T-helper 2 cell treated with Interferon-gamma antibody and Interleukin-4, amounts not matched to agents 100 ng/mL and 5 ng/mL, for 36 hours (primary cell): ENCODE measurements around the gene PIGW. TPM values are rescaled to one million over a fixed set of nuclear protein-coding genes. Genes with fewer than 3 reads are reported as not detected.

Source experiments
- intact Hi-C: fragments of 100-400 bp; cut with micrococcal nuclease; formaldehyde crosslinking; loops from one replicate; pipeline ENCODE4 v1.15.1; 2023
- total RNA-seq: library from RNA; stranded (reverse); gene quantifications from 2 replicates; pipeline ENCODE4 v1.2.3, GENCODE V29; 2022

Gene PIGW
- total RNA-seq, 1 donor from 2014 or later = 16.0 TPM

- intact Hi-C loops = loop anchor here (1.0 to 10.0 kb wide), 5 partner anchors 9 to 1060 kb away; partner anchors contain the start of genes DHRS11, MRM1, SYNRG and ZNHIT3
Observed at GRCh38 chr17:36544307-36545076, 9.7 kb downstream of the PIGW start, which contains the start of gene GGNBP2. TSS of gene GGNBP2 (plus strand) at chr17:36544919. CDS start at chr17:36545725, 806 bp downstream.

DNA sequence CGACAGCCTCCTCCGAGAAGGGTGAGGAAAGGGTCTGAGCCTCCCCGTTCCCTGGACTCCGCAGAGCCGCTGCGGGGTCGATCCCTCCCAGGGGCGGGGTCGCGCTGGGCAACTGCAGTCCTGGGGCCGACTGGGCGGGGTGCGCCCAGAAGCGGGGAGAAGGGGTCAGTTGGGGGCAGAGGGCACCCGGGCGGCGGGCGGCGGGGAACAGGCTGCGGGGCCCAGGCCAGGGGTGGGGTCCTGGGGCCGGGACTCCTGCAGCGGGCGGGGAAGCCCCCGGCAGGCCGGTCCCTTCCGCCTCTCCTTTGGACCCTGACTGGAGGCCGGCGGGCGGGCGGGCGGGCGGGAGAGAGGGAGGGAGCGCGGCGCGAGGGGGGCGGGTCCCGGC, 10.3 kb downstream of the PIGW start:
- intact Hi-C loops = loop anchor here (2.0 to 10.0 kb wide), 4 partner anchors 46 to 1060 kb away; partner anchors contain the start of genes DHRS11, MRM1, SYNRG and ZNHIT3

DNA sequence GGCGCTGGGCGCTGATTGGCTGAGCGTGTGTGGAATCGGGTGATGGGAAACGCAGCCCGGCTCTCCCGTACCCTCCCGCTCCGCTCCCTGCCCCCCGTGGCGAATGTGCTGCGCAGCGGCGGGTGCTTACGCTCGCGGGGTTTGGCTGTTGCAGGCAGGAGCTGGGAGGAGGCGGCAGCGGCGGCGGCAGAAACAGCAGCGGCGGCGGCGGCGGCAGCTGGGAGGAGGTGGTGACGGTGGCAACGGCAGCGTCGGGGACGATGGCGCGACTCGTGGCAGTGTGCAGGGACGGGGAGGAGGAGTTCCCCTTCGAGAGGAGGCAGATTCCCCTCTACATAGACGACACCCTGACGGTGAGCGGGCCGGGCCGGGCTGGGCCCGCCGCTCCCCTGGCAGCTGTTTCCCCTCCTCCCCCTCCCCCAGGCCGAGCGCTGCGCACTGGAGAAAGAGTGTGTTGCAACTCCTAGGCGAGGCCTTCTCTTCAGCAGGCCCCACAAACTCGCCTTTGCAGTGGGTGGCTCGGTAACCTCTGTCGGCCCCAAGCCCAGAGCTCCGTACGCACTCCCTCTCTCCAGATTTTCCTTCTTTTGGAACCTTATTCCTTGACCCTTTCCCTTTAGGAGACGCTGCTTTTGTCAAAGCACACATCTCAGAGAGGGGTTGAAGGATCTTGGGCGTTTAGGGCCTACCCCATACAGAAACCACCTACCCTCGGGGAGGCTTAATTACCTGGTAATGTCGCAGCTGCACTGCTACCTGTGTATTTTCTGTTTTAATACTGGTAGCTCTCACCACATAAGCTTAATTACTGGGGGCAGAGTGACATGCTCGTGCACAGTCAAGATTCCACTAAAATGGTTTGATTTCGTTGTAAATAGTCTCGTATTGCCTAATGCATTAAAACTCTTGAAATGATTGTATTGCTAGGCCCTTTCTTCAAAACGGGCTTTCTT, 11.0 kb downstream of the PIGW start:
- intact Hi-C loops = loop anchor here (2.0 to 10.0 kb wide), 4 partner anchors 45 to 1059 kb away; partner anchors contain the start of genes DHRS11, MRM1, SYNRG and ZNHIT3

DNA sequence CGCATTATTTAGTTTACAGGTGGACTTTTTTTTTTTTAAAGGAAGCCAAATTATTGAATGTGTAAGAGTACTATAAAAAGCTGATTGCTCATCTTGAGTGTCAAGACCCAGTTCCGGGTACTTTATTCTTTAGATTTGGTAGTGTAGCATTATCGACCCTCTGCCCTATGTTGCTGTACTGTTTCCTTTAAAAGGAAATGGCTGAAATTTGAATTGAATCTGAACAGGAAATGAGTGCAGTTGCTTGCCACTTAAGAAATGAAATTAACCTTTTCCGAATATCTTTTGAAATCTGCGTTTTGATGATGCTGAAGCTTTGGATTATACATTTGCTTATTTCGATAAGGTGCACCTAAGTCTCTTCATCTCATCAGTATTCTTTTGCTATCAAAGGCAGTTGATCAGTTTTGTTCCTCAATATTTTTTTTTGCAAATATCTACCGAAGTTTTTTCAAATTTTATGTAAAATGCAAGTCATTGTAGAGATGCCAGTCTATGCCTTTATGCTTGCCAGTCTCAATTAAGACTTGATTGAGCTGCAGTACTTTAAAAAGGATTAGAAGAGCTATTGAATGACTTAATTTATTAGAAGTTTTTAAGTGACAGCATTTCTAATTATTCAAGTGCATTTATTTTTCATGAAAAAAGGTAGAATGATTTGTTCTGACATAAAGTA, 11.8 kb downstream of the PIGW start:
- intact Hi-C loops = loop anchor here (10.0 kb wide), 1 partner anchor 1058 kb away; the partner anchor contains the start of gene SYNRG

- intact Hi-C loops = loop anchor here (10.0 kb wide), 1 partner anchor 1057 kb away; the partner anchor contains the start of gene SYNRG
Observed at GRCh38 chr17:36547776-36548175, 13.0 kb downstream of the PIGW start.

GRCh38 chr17:36550491-36551417, 16.0 kb downstream of the PIGW start:
- intact Hi-C loops = loop anchor here (2.0 kb wide), 1 partner anchor 16 kb away; the partner anchor contains the start of genes MYO19 and PIGW

- intact Hi-C loops = no loop called here
Observed at GRCh38 chr17:36553459-36553858, 18.7 kb downstream of the PIGW start.

GRCh38 chr17:36566081-36566480, 31.3 kb downstream of the PIGW start:
- intact Hi-C loops = no loop called here

- intact Hi-C loops = no loop called here
Observed at GRCh38 chr17:36575028-36575427, 40.2 kb downstream of the PIGW start.

- intact Hi-C loops = no loop called here
Observed at GRCh38 chr17:36576793-36577192, 42.0 kb downstream of the PIGW start.

DNA sequence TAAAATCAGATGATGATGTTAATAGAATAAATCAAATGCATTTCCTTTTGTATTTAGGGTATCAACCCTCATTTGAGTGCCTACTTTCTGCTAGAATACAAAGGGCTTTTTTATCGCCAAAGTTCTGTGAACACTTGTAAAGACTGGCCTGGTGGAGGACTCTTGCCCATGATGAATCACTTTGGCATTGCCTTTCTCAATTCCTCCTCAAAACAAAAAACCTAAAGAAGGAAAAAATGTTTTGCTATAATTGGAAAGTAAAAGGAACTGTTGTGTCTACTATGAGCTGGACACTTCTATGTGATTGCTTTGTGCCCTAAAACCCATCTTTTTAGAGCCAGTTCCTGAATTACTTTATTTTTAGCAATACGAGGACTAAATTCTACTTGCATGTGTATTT, 43.9 kb downstream of the PIGW start:
- intact Hi-C loops = no loop called here

- intact Hi-C loops = no loop called here
Observed at GRCh38 chr17:36583787-36584186, 49.0 kb downstream of the PIGW start.

- intact Hi-C loops = no loop called here
Observed at GRCh38 chr17:36586138-36586537, 51.4 kb downstream of the PIGW start.

Other genes starting within 250 kb of the PIGW start
- not detected in 2 replicates for gene TBC1D3G, start 211.1 kb upstream of the PIGW start, total RNA-seq
- not detected in 2 replicates for gene TBC1D3H, start 146.6 kb upstream of the PIGW start, total RNA-seq
- gene ZNHIT3, start 48.3 kb upstream of the PIGW start, total RNA-seq = 35.2 and 36.6 TPM in 2 replicates
- gene MYO19, start 119 bp upstream of the PIGW start, total RNA-seq = 129 and 146 TPM in 2 replicates
- gene GGNBP2, start 9.9 kb downstream of the PIGW start, total RNA-seq = 108 and 115 TPM in 2 replicates
- 3.4 and 5.5 TPM in 2 replicates for gene DHRS11, start 56.9 kb downstream of the PIGW start, total RNA-seq
- 13.6 and 14.3 TPM in 2 replicates for gene MRM1, start 66.6 kb downstream of the PIGW start, total RNA-seq